ENCODE data around the gene GRK4.

- TF ChIP-seq SIN3A (IDR thresholded peaks at IDR 0.05; ENCODE audit: borderline replicate concordance, insufficient read depth, low read depth, low read length): no peak
- TF ChIP-seq CTCF (IDR thresholded peaks at IDR 0.05): no peak
- TF ChIP-seq TCF7L2 (IDR thresholded peaks at IDR 0.05; ENCODE audit: low read depth, low read length): no peak
Measured at GRCh38 chr4:3067473-3068001, 104.2 kb downstream of the GRK4 start.
